ENCODE results near the gene ZC3H18.

DNA sequence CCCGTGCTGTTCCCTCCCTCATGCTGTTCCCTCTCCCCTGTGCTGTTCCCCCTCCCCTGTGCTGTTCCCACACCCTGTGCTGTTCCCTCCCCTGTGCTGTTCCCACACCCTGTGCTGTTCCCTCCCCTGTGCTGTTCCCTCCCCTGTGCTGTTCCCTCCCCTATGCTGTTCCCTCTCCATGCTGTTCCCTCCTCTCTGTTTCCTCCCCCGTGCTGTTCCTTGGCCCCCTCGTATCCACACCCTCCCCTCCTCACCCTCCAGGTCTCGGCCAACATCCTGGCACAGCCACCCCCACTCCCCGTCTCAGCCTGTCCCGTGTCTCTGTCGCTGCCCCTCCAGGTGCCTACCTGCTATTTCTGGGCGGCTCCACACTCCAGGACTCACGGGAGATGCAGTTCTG, 48.5 kb upstream of the ZC3H18 start:
- TF ChIP-seq CTCF (IDR thresholded peaks at IDR 0.05; ENCODE audit: insufficient read depth, low read length) (no peak), POLR2AphosphoS5 (IDR thresholded peaks at IDR 0.05; ENCODE audit: low read depth) (no peak), REST (IDR thresholded peaks at IDR 0.05; ENCODE audit: insufficient replicate concordance, low read depth) (no peak), SPI1 (IDR thresholded peaks at IDR 0.05; ENCODE audit: borderline replicate concordance, low read depth) (no peak)

All from HL-60 (cell line).